Measurements from ENCODE around the gene CTNNA1.
"Not testable (repeated sequence)": the region's sequence is repeated elsewhere in the genome, so short reads cannot be mapped to it uniquely, and the experiment has no call there.

CTNNA1 gene

GRCh38 chr5:138809391-138809790 is 56.2 kb downstream of the CTNNA1 start:
- no peak for DNase-seq (ENCODE audit: low read depth)

- DNase-seq (ENCODE audit: low read depth) = not testable (repeated sequence)
These were observed 57.6 kb downstream of the CTNNA1 start for GRCh38 chr5:138810861-138811260.

- DNase-seq (ENCODE audit: low read depth) = no peak
These were observed 62.3 kb downstream of the CTNNA1 start for GRCh38 chr5:138815529-138815928.

- no peak for DNase-seq (ENCODE audit: low read depth)
These were observed 64.0 kb downstream of the CTNNA1 start for GRCh38 chr5:138817241-138817640.

GRCh38 chr5:138819081-138819480 is 65.9 kb downstream of the CTNNA1 start:
- no peak for DNase-seq (ENCODE audit: low read depth)

GRCh38 chr5:138820695-138821094 is 67.5 kb downstream of the CTNNA1 start:
- no peak for DNase-seq (ENCODE audit: low read depth)

GRCh38 chr5:138824516-138824915 is 71.3 kb downstream of the CTNNA1 start:
- DNase-seq (ENCODE audit: low read depth) = no peak

- no peak for DNase-seq (ENCODE audit: low read depth)
These were observed 72.0 kb downstream of the CTNNA1 start for GRCh38 chr5:138824924-138825863.

GRCh38 chr5:138828556-138828955 is 75.3 kb downstream of the CTNNA1 start:
- DNase-seq (ENCODE audit: low read depth) = no peak

GRCh38 chr5:138829341-138829740 is 76.1 kb downstream of the CTNNA1 start:
- DNase-seq (ENCODE audit: low read depth) = no peak

- DNase-seq (ENCODE audit: low read depth) = no peak
These were observed 78.5 kb downstream of the CTNNA1 start for GRCh38 chr5:138831703-138832102.

GRCh38 chr5:138832218-138832617 is 79.0 kb downstream of the CTNNA1 start:
- DNase-seq (ENCODE audit: low read depth) = no peak

- DNase-seq (ENCODE audit: low read depth) = no peak
These were observed 79.9 kb downstream of the CTNNA1 start for GRCh38 chr5:138833080-138833479.

GRCh38 chr5:138833726-138834480 is 80.7 kb downstream of the CTNNA1 start:
- no peak for DNase-seq (ENCODE audit: low read depth)

GRCh38 chr5:138834853-138835252 is 81.6 kb downstream of the CTNNA1 start:
- not testable (repeated sequence) for DNase-seq (ENCODE audit: low read depth)

GRCh38 chr5:138837160-138837559 is 83.9 kb downstream of the CTNNA1 start:
- DNase-seq (ENCODE audit: low read depth) = no peak

- no peak for DNase-seq (ENCODE audit: low read depth)
These were observed 86.9 kb downstream of the CTNNA1 start for GRCh38 chr5:138840103-138840502.

- DNase-seq (ENCODE audit: low read depth) = no peak
These were observed 88.3 kb downstream of the CTNNA1 start for GRCh38 chr5:138841531-138841930.

- no peak for DNase-seq (ENCODE audit: low read depth)
These were observed 90.3 kb downstream of the CTNNA1 start for GRCh38 chr5:138843316-138844124.

- no peak for DNase-seq (ENCODE audit: low read depth)
These were observed 90.9 kb downstream of the CTNNA1 start for GRCh38 chr5:138844125-138844461.

GRCh38 chr5:138844812-138845513 is 91.7 kb downstream of the CTNNA1 start:
- peak; percentile 51 for DNase-seq (ENCODE audit: low read depth)

GRCh38 chr5:138849439-138849838 is 96.2 kb downstream of the CTNNA1 start:
- no peak for DNase-seq (ENCODE audit: low read depth)
